A549 (cell line): Measurements from ENCODE around the gene B3GALT4. TPM values are rescaled to one million over a fixed set of nuclear protein-coding genes. Genes with fewer than 3 reads are reported as not detected.

Experiments
- ATAC-seq, 2 experiments: fragments of 200-7000 bp in 1 of 2; fragments of >200 bp in 1 of 2; cut with Nextera tagmentation in 1 of 2; cut with Tn5 transposase in 1 of 2; 3 replicates each; pipeline versions ENCODE4 v1.8.0 to v1.9.1; 2018 to 2020; ENCODE audit warnings: mild to moderate bottlenecking in 1 of 2, moderate library complexity in 1 of 2
- CTCF ChIA-PET: fragments of 300-600 bp; sonication (Branson Sonifier 250); formaldehyde crosslinking; extraction: SDS; loops from one replicate; lab custom pipeline; 2021; ENCODE audit warnings: antibody characterized with exemption, inconsistent platforms; lab: Yijun Ruan, JAX
- POLR2A ChIA-PET: fragments of 350-600 bp; formaldehyde crosslinking; extraction: SDS; loops from one replicate; lab custom pipeline; 2021; ENCODE audit warnings: antibody characterized with exemption, inconsistent platforms; lab: Yijun Ruan, JAX
- DNase-seq, 2 experiments: peaks; one replicate each; pipeline versions ENCODE4 v3.0.0 to v3.0.0-alpha.2; 2011 to 2016; ENCODE audit warnings: low read depth in 1 of 2, low spot score in 1 of 2
- FAIRE-seq: peaks from 2 replicates; lab custom pipeline; 2011; peaks lifted over from hg19 to GRCh38; lab: Jason Lieb, UNC
- H3K27ac ChIP-seq, 2 experiments: fragments of >200 bp; sonication (Bioruptor Twin); formaldehyde crosslinking; 3 replicates each; pipeline ENCODE4 v1.5.1; 2016 to 2017
- H3K4me1 ChIP-seq: fragments of >200 bp; sonication (Bioruptor Twin); formaldehyde crosslinking; 3 replicates; pipeline ENCODE4 v1.6.1; 2016
- H3K4me2 ChIP-seq: fragments of >200 bp; sonication (Bioruptor Twin); formaldehyde crosslinking; 3 replicates; pipeline ENCODE4 v1.6.1; 2016
- H3K4me3 ChIP-seq: fragments of >200 bp; sonication (Bioruptor Twin); formaldehyde crosslinking; 3 replicates; pipeline ENCODE4 v1.5.1; 2016
- H3K9me3 ChIP-seq: fragments of >200 bp; sonication (Bioruptor Twin); formaldehyde crosslinking; 3 replicates; pipeline ENCODE4 v1.6.1; 2016
- ATOH8 ChIP-seq: fragments of 250-450 bp; sonication (Bioruptor Pico); IDR thresholded peaks from 2 replicates; pipeline ENCODE4 v1.5.0; 2020; ENCODE audit warnings: low read depth, mild to moderate bottlenecking, moderate library complexity
- BCL3 ChIP-seq: fragments of >200 bp; sonication (Bioruptor Twin); formaldehyde crosslinking; IDR thresholded peaks from 3 replicates; pipeline ENCODE4 v1.6.1; 2016
- BHLHE40 ChIP-seq: IDR thresholded peaks from 2 replicates; pipeline ENCODE4 v1.6.1; 2012; ENCODE audit warnings: low read depth, low read length, inconsistent platforms
- CBX2 ChIP-seq: fragments of 200-600 bp; sonication (generic); IDR thresholded peaks from 2 replicates; pipeline ENCODE4 v1.6.1; 2016; ENCODE audit warnings: low read depth, mild to moderate bottlenecking, borderline replicate concordance
- CHD2 ChIP-seq: fragments of 150-350 bp; IDR thresholded peaks from 2 replicates; pipeline ENCODE4 v1.6.1; 2014; ENCODE audit warnings: low read length; ENCODE audit not compliant: partially characterized antibody
- CHD4 ChIP-seq: fragments of 200-600 bp; sonication (generic); IDR thresholded peaks from 2 replicates; pipeline ENCODE4 v1.6.1; 2016; ENCODE audit warnings: antibody characterized with exemption, mild to moderate bottlenecking, borderline replicate concordance
- ELK1 ChIP-seq: fragments of 150-350 bp; IDR thresholded peaks from 2 replicates; pipeline ENCODE4 v1.6.1; 2014; ENCODE audit warnings: low read depth, mild to moderate bottlenecking, low read length
- EP300 ChIP-seq, 2 experiments: fragments of >200 bp; sonication (Bioruptor Twin); formaldehyde crosslinking; IDR thresholded peaks; 2 replicates in 1 of 2; 3 replicates in 1 of 2; pipeline ENCODE4 v1.6.1; 2016 to 2017
- ESRRA ChIP-seq: fragments of 150-350 bp; IDR thresholded peaks from 2 replicates; pipeline ENCODE4 v1.6.1; 2014; ENCODE audit warnings: mild to moderate bottlenecking, low read length, borderline replicate concordance
- FOSL2 ChIP-seq, 2 experiments: fragments of 450-650 bp in 1 of 2; fragments of >200 bp in 1 of 2; sonication (Bioruptor Twin) in 1 of 2; formaldehyde crosslinking; IDR thresholded peaks; 2 replicates each; pipeline versions ENCODE4 v1.5.0 to v1.6.1; 2016 to 2020; ENCODE audit warnings: mild to moderate bottlenecking in 1 of 2, moderate library complexity in 1 of 2
- FOXS1 ChIP-seq: fragments of 250-450 bp; sonication (Bioruptor Pico); IDR thresholded peaks from 2 replicates; pipeline ENCODE4 v1.5.0; 2020; ENCODE audit warnings: mild to moderate bottlenecking, moderate library complexity
- GATA3 ChIP-seq: IDR thresholded peaks from 2 replicates; pipeline ENCODE4 v1.6.1; 2012; ENCODE audit warnings: borderline replicate concordance
- HOXA7 ChIP-seq: fragments of 250-450 bp; sonication (Bioruptor Pico); IDR thresholded peaks from 2 replicates; pipeline ENCODE4 v1.5.0; 2020; ENCODE audit warnings: mild to moderate bottlenecking, moderate library complexity
- JUNB ChIP-seq: fragments of >200 bp; sonication (Bioruptor Twin); formaldehyde crosslinking; IDR thresholded peaks from 2 replicates; pipeline ENCODE4 v1.6.1; 2016
- KDM1A ChIP-seq: fragments of 200-600 bp; sonication (generic); IDR thresholded peaks from 2 replicates; pipeline ENCODE4 v1.6.1; 2016; ENCODE audit warnings: low read depth, mild to moderate bottlenecking
- MAX ChIP-seq: IDR thresholded peaks from 2 replicates; pipeline ENCODE4 v1.6.1; 2012
- MYC ChIP-seq: IDR thresholded peaks from 2 replicates; pipeline ENCODE4 v1.6.1; 2012; ENCODE audit warnings: mild to moderate bottlenecking, inconsistent platforms, low read length, improper control_type of control experiment, borderline replicate concordance
- NPAS2 ChIP-seq: fragments of 250-450 bp; sonication (Bioruptor Pico); IDR thresholded peaks from 2 replicates; pipeline ENCODE4 v1.8.0; 2022; ENCODE audit warnings: mild to moderate bottlenecking, moderate library complexity, borderline replicate concordance
- NR3C1 ChIP-seq: fragments of >200 bp; sonication (Bioruptor Twin); formaldehyde crosslinking; IDR thresholded peaks from 3 replicates; pipeline ENCODE4 v1.6.1; 2017
- PHF8 ChIP-seq: fragments of 200-600 bp; sonication (generic); IDR thresholded peaks from 2 replicates; pipeline ENCODE4 v1.6.1; 2016; ENCODE audit warnings: low read depth, mild to moderate bottlenecking, antibody characterized with exemption, moderate library complexity, borderline replicate concordance
- POLR2A ChIP-seq: IDR thresholded peaks from 2 replicates; pipeline ENCODE4 v1.6.1; 2012; ENCODE audit warnings: mild to moderate bottlenecking, low read length
- POLR2AphosphoS2 ChIP-seq: conservative IDR thresholded peaks from 2 replicates; pipeline ENCODE4 v1.6.1; 2012; ENCODE audit warnings: low read length, improper control_type of control experiment, inconsistent platforms
- RAD21 ChIP-seq, 2 experiments: fragments of >200 bp in 1 of 2; sonication (Bioruptor Twin) in 1 of 2; formaldehyde crosslinking in 1 of 2; IDR thresholded peaks in 1 of 2; conservative IDR thresholded peaks in 1 of 2; 2 replicates in 1 of 2; 3 replicates in 1 of 2; pipeline ENCODE4 v1.6.1; 2012 to 2018; ENCODE audit warnings: inconsistent platforms in 1 of 2
- RCOR1 ChIP-seq: fragments of 150-350 bp; IDR thresholded peaks from 2 replicates; pipeline ENCODE4 v1.6.1; 2014; ENCODE audit warnings: antibody characterized with exemption, low read length, low read depth
- SREBF2 ChIP-seq: fragments of 450-650 bp; IDR thresholded peaks from 2 replicates; pipeline ENCODE4 v1.6.1; 2014; ENCODE audit warnings: mild to moderate bottlenecking, moderate library complexity
- ZNF302 ChIP-seq: fragments of 250-450 bp; sonication (Bioruptor Pico); IDR thresholded peaks from 2 replicates; pipeline ENCODE4 v1.9.0; 2021; ENCODE audit warnings: inconsistent platforms, mild to moderate bottlenecking, moderate library complexity
- WGBS: methylation state at CpG from one replicate; pipeline ENCODE4 v1.1.6; 2017; ENCODE audit errors: missing lambda C conversion rate; 5-methylcytosine and 5-hydroxymethylcytosine counted together
- polyA plus RNA-seq, 4 experiments: library from polyadenylated mRNA; depleted of rRNA in 3 of 4; stranded (reverse); fragments of >200 nt; fragmentation: RNase III in 1 of 4; extraction: RNeasy Plus Mini Kit Qiagen cat#74134 plus additional on column Dnase treatment in 1 of 4; gene quantifications; 2 replicates in 3 of 4; 3 replicates in 1 of 4; pipeline ENCODE4 v1.2.3, GENCODE V29; 2011 to 2017
- TF ChIP-seq, protein P1 (sequence below): fragments of 450-650 bp; IDR thresholded peaks from 2 replicates; pipeline ENCODE4 v1.6.1; 2014; ENCODE audit warnings: antibody characterized with exemption
- TF ChIP-seq, protein P2 (sequence below): IDR thresholded peaks from 2 replicates; pipeline ENCODE4 v1.6.1; 2012

The B3GALT4 gene
- polyA plus RNA-seq, 2 of the 4 experiments (the other 2 are of a cell fraction), result 0.27 to 0.54 TPM

DNA sequence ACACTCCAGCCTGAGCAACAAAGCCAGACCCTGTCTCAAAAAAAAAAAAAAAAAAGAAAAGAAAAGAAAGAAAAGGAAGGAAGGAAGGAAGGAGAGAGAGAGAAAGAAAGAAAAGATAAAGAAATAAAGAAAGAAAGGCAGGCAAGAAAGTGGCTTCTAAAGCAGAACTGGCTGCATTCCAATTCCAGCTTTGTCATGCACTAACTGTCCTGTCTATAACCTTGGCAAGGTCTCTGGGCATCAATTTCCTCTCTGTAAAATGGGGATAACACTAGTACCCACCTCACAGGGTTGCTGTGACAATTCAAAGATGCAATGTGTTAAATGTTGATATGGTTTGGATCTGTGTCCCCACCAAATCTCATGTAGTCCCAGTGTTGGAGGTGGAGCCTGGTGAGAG, 40.6 kb upstream of the B3GALT4 start (continued):
- TF ChIP-seq GATA3, result no peak
- no peak for TF ChIP-seq NR3C1
- TF ChIP-seq NPAS2 (CRISPR knock-in tag), result no peak
- no peak for TF ChIP-seq CHD4
- no peak for TF ChIP-seq PHF8
- TF ChIP-seq JUNB, result no peak

GRCh38 chr6:33236852-33237251, 40.1 kb upstream of the B3GALT4 start:
- Histone ChIP-seq H3K4me3 (no peak overlapping the region), H3K9me3 (no peaks in the 10 kb centered on the region), H3K27ac (no peak overlapping the region), H3K4me1 (no peaks in the 10 kb centered on the region), H3K4me2 (no peak overlapping the region)
- ChIA-PET POLR2A (no interaction called here), CTCF (interaction anchor here (0.6 to 7.2 kb wide), 2 partner anchors 11 to 1828 kb away, joined by 3 to 39 read pairs; no protein-coding TSS in a partner anchor)
- no peak for TF ChIP-seq CBX2
- no peak for TF ChIP-seq JUNB
- TF ChIP-seq, protein P1, sequence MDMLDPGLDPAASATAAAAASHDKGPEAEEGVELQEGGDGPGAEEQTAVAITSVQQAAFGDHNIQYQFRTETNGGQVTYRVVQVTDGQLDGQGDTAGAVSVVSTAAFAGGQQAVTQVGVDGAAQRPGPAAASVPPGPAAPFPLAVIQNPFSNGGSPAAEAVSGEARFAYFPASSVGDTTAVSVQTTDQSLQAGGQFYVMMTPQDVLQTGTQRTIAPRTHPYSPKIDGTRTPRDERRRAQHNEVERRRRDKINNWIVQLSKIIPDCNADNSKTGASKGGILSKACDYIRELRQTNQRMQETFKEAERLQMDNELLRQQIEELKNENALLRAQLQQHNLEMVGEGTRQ, result no peak
- TF ChIP-seq EP300 (IDR thresholded peaks at IDR 0.05), result no peak
- 65% methylated on average over 6 of the region's 6 CpGs for WGBS
- no peak for FAIRE-seq
- no peak for ATAC-seq
- DNase-seq, result no peak

- no peak for ATAC-seq
- no peaks in the 10 kb centered on the region for H3K9me3 ChIP-seq
- H3K4me1 ChIP-seq, result no peaks in the 10 kb centered on the region
- 26% methylated on average over 2 of the region's 2 CpGs for WGBS
- POLR2A ChIA-PET, result no interaction called here
- no peak for TF ChIP-seq RAD21 (conservative IDR thresholded peaks at IDR 0.05 in 1 of 2, IDR thresholded peaks at IDR 0.05 in 1 of 2)
- no peak for TF ChIP-seq HOXA7 (CRISPR knock-in tag)
- TF ChIP-seq GATA3, result no peak
- no peak for TF ChIP-seq KDM1A
- no peak for TF ChIP-seq BCL3
- no peak for TF ChIP-seq ESRRA
- TF ChIP-seq, protein P2, sequence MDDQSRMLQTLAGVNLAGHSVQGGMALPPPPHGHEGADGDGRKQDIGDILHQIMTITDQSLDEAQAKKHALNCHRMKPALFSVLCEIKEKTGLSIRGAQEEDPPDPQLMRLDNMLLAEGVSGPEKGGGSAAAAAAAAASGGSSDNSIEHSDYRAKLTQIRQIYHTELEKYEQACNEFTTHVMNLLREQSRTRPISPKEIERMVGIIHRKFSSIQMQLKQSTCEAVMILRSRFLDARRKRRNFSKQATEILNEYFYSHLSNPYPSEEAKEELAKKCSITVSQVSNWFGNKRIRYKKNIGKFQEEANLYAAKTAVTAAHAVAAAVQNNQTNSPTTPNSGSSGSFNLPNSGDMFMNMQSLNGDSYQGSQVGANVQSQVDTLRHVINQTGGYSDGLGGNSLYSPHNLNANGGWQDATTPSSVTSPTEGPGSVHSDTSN, result no peak
- TF ChIP-seq, all 56 proteins: peak for 0
- CTCF ChIA-PET, result interaction anchor here (1.1 to 3.3 kb wide), 2 partner anchors 11 to 32 kb away, joined by 3 to 22 read pairs; no protein-coding TSS in a partner anchor
- Histone ChIP-seq H3K4me2 (no peak overlapping the region), H3K4me3 (no peak overlapping the region), H3K27ac (no peak overlapping the region)
- FAIRE-seq (no peak), DNase-seq (no peak)
These were observed 39.2 kb upstream of the B3GALT4 start for GRCh38 chr6:33237741-33238140.

DNA sequence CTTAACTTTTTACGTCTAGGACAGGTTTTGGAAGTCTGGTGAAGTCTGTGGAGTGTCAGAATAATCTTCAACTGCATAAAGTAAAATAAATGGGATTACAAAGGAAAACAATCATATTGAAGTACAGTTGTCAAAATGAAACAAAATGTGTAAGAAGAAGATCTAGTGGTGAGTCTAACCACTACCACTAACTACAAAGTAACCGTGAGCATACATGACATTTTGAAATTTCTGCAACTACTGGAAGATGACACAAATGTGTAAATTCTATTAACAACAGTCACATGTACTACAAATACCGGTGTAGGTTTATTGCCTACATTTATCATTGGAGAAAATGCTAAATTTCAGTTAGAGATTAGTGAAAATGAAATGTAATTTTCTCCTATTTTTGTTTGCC, 35.0 kb upstream of the B3GALT4 start:
- POLR2A ChIA-PET, result no interaction called here
- no peaks in the 10 kb centered on the region for H3K4me1 ChIP-seq
- no peaks in the 10 kb centered on the region for H3K9me3 ChIP-seq
- 19% methylated on average over 3 of the region's 3 CpGs for WGBS
- CTCF ChIA-PET, result no interaction called here
- H3K27ac ChIP-seq, result no peak overlapping the region
- no peak overlapping the region for H3K4me2 ChIP-seq
- no peak for ATAC-seq
- FAIRE-seq, result no peak
- no peak overlapping the region for H3K4me3 ChIP-seq
- no peak for DNase-seq
- no peak for TF ChIP-seq ZNF302 (CRISPR knock-in tag)
- no peak for TF ChIP-seq JUNB
- TF ChIP-seq RCOR1, result no peak
- no peak for TF ChIP-seq SREBF2
- TF ChIP-seq ATOH8, result no peak
- TF ChIP-seq FOSL2 (IDR thresholded peaks at IDR 0.05), result no peak
- no peak for TF ChIP-seq FOSL2 (CRISPR knock-in tag; IDR thresholded peaks at IDR 0.05)
- no peak for TF ChIP-seq POLR2A
- TF ChIP-seq BHLHE40, result no peak
- TF ChIP-seq ESRRA, result no peak
- no peak for TF ChIP-seq CHD2
- no peak for TF ChIP-seq MYC
- no peak for TF ChIP-seq MAX
- TF ChIP-seq FOXS1 (CRISPR knock-in tag), result no peak
- no peak for TF ChIP-seq ELK1
- TF ChIP-seq POLR2AphosphoS2, result no peak
